Heart right ventricle (tissue), 16 donors: ENCODE results near the gene PBRM1. TPM values are rescaled to one million over a fixed set of nuclear protein-coding genes. Genes with fewer than 3 reads are reported as not detected.
"Not testable (repeated sequence)": the region's sequence is repeated elsewhere in the genome, so short reads cannot be mapped to it uniquely, and the experiment has no call there.

Source experiments
- ATAC-seq, 8 donors: fragments of 200-7000 bp; cut with Tn5 transposase; one replicate each; pipeline ENCODE4 v1.9.1; 2020; ENCODE audit warnings: mild to moderate bottlenecking in 8 of 8, moderate library complexity in 8 of 8, moderate number of reproducible peaks in 1 of 8
- DNase-seq, 2 donors: peaks; one replicate each; pipeline ENCODE4 v3.0.0-alpha.2; 2020
- H3K27ac ChIP-seq, 10 donors: fragments of 200-600 bp; sonication (generic) in 2 of 10; one replicate each; pipeline versions ENCODE4 v1.5.0 to v1.8.0; 2020 to 2022; ENCODE audit warnings: mild to moderate bottlenecking in 3 of 10
- H3K27me3 ChIP-seq, 7 donors: fragments of 200-600 bp; one replicate each; pipeline ENCODE4 v1.8.0; 2021 to 2022; ENCODE audit warnings: mild to moderate bottlenecking in 2 of 7
- H3K36me3 ChIP-seq, 9 donors: fragments of 200-600 bp; sonication (generic) in 1 of 9; one replicate each; pipeline versions ENCODE4 v1.5.0 to v1.8.0; 2020 to 2022; ENCODE audit warnings: mild to moderate bottlenecking in 2 of 9
- H3K4me1 ChIP-seq, 9 donors: fragments of 200-600 bp; sonication (generic) in 1 of 9; one replicate each; pipeline versions ENCODE4 v1.5.0 to v1.8.0; 2020 to 2022; ENCODE audit warnings: mild to moderate bottlenecking in 4 of 9
- H3K4me3 ChIP-seq, 10 donors: fragments of 200-600 bp; sonication (generic) in 2 of 10; one replicate each; pipeline versions ENCODE4 v1.5.0 to v1.8.0; 2020 to 2022; ENCODE audit warnings: mild to moderate bottlenecking in 7 of 10, moderate library complexity in 2 of 10
- H3K9me3 ChIP-seq, 11 donors: fragments of 200-600 bp in 10 of 11; sonication (generic) in 2 of 11; one replicate each; pipeline versions ENCODE4 v1.5.0 to v1.8.0; 2013 to 2022; ENCODE audit warnings: mild to moderate bottlenecking in 2 of 11, control low read depth in 1 of 11, moderate library complexity in 1 of 11
- CTCF ChIP-seq, 9 donors: fragments of 200-600 bp; sonication (generic) in 2 of 9; IDR thresholded peaks; one replicate each; pipeline versions ENCODE4 v1.5.0 to v1.8.0; 2021 to 2022; ENCODE audit warnings: antibody characterized with exemption in 9 of 9, mild to moderate bottlenecking in 5 of 9, moderate library complexity in 1 of 9
- WGBS, 2 donors: extraction: QIAGEN DNeasy Blood & Tissue Kit; methylation state at CpG; one replicate each; pipeline ENCODE4 v1.1.7; 2013; ENCODE audit warnings: inconsistent platforms in 1 of 2; 5-methylcytosine and 5-hydroxymethylcytosine counted together
- intact Hi-C, 10 donors: fragments of 100-400 bp; cut with DNase I; formaldehyde crosslinking; loops; one replicate each; pipeline versions ENCODE4 v1.11.1 to v1.14.2; 2022
- polyA plus RNA-seq, 2 donors: library from polyadenylated mRNA; stranded (reverse); fragments of 200-250 nt; gene quantifications; one replicate each; pipeline ENCODE4 v1.2.3, GENCODE V29; 2013
- total RNA-seq, 10 donors: library from RNA; stranded (reverse); fragmentation: NEBNext Ultra II Directional in 3 of 10; extraction: Animal tissue kit (Norgen Biotek cat#: 25700) in 3 of 10; gene quantifications; one replicate each; pipeline versions ENCODE4 v1.2.1 to v1.2.4, GENCODE V29; 2021 to 2023
- donor health status: Arrhythmogenic right ventricular cardiomyopathy.
- donor health status: ischemic (EF 13 %, LVEDD 7.1; RV severe dilation, severe dysfunction).
- donor health status: healthy with polysubstance abuse.
- donor health status: DM: no; HTN: yes; CAD: no.
- donor health status: DM: no; HTN: no; CAD: no.
- donor health status: ischemic (EF 25% LVEDD 6.9; RV normal size, moderate dysfunction).
- donor health status: ischemic (EF 25% LVEDD 5.7; RV mildly dilated, moderate dysfunction).
- donor health status: healthy.
- donor health status: DM: yes; HTN: yes; CAD: no.
- donor health status: Ischemic cardiomyopathy.
- donor health status: ischemic (EF 35%, LVEDD 5.7; RV mildly dilated, moderate dysfunction).
- donor health status: nonischemic (EF 11% LVEDD 7.7; RV severe dilation, severe dysfunction).
- donor health status: DM: yes; HTN: yes; CAD: no.
- donor health status: PGD.
- donor health status: ischemic (EF 29% LVEDD 5.4; RV normal size, mild dysfunction).
- donor health status: nonischemic (EF 23%, LVEDD 6.1; RV moderate dilation, normal function).

The PBRM1 gene
- total and polyA plus RNA-seq, 12 donors = 6.0 to 63.9 (median 50.8) TPM

GRCh38 chr3:52730681-52731080, 45.0 kb upstream of the PBRM1 start:
- Histone ChIP-seq H3K4me1 (peaks cover 0 to 8% (median 0%) of the 10 kb centered on the region in 9 donors), H3K27ac (no peak overlapping the region), H3K27me3 (no peaks in the 10 kb centered on the region), H3K9me3 (peaks cover 0 to 31% (median 8%) of the 10 kb centered on the region in 11 donors), H3K36me3 (peaks cover 0 to 84% (median 25%) of the 10 kb centered on the region in 9 donors), H3K4me3 (no peak overlapping the region)
- intact Hi-C loops = no loop called here
- DNase-seq (no peak), ATAC-seq (no peak)
- TF ChIP-seq CTCF (IDR thresholded peaks at IDR 0.05) = no peak

GRCh38 chr3:52728753-52729152, 43.0 kb upstream of the PBRM1 start:
- Histone ChIP-seq H3K36me3 (peaks cover 0 to 64% (median 25%) of the 10 kb centered on the region in 9 donors), H3K9me3 (peaks cover 0 to 28% (median 8%) of the 10 kb centered on the region in 11 donors)
- WGBS, 2 donors = 53 to 81% methylated on average over 3 of the region's 3 CpGs
- H3K4me3 ChIP-seq, H3K27me3 ChIP-seq, DNase-seq, intact Hi-C loops, ATAC-seq, H3K27ac ChIP-seq, H3K4me1 ChIP-seq: not testable (repeated sequence)

- Histone ChIP-seq H3K4me3 (no peak overlapping the region), H3K4me1 (peaks cover 0 to 23% (median 0%) of the 10 kb centered on the region in 9 donors)
- no peak for ATAC-seq
Measured at GRCh38 chr3:52724511-52724910, 38.8 kb upstream of the PBRM1 start.

GRCh38 chr3:52723935-52724334, 38.2 kb upstream of the PBRM1 start:
- peaks cover 0 to 23% (median 0%) of the 10 kb centered on the region in 9 donors for H3K4me1 ChIP-seq
- H3K27ac ChIP-seq = no peak overlapping the region
- intact Hi-C loops = no loop called here
- no peak for TF ChIP-seq CTCF (IDR thresholded peaks at IDR 0.05)
- 93 to 97% methylated on average over 5 of the region's 5 CpGs for WGBS, 2 donors
- peaks cover 0 to 30% (median 10%) of the 10 kb centered on the region in 9 donors for H3K36me3 ChIP-seq
- DNase-seq (no peak), ATAC-seq (no peak)
- peaks cover 0 to 26% (median 8%) of the 10 kb centered on the region in 11 donors for H3K9me3 ChIP-seq
- H3K4me3 ChIP-seq = no peak overlapping the region
- H3K27me3 ChIP-seq = no peaks in the 10 kb centered on the region

More at GRCh38 chr3:52724511-52724910, 38.8 kb upstream of the PBRM1 start:
- H3K36me3 ChIP-seq = peaks cover 0 to 30% (median 8%) of the 10 kb centered on the region in 9 donors
- no peak overlapping the region for H3K27ac ChIP-seq
- WGBS, 2 donors = 98 to 100% methylated on average over 1 of the region's 1 CpG
- intact Hi-C loops = no loop called here
- peaks cover 0 to 26% (median 8%) of the 10 kb centered on the region in 11 donors for H3K9me3 ChIP-seq
- H3K27me3 ChIP-seq = no peaks in the 10 kb centered on the region
- no peak for TF ChIP-seq CTCF (IDR thresholded peaks at IDR 0.05)
- no peak for DNase-seq

- Histone ChIP-seq H3K4me1 (peaks cover 0 to 23% (median 0%) of the 10 kb centered on the region in 9 donors), H3K9me3 (peaks cover 0 to 18% (median 0%) of the 10 kb centered on the region in 11 donors), H3K36me3 (peaks cover 0 to 32% (median 6%) of the 10 kb centered on the region in 9 donors), H3K4me3 (no peak overlapping the region), H3K27ac (no peak overlapping the region), H3K27me3 (no peaks in the 10 kb centered on the region)
- DNase-seq (no peak), ATAC-seq (no peak)
- intact Hi-C loops = no loop called here
- no peak for TF ChIP-seq CTCF (IDR thresholded peaks at IDR 0.05)
- 95 to 96% methylated on average over 7 of the region's 7 CpGs for WGBS, 2 donors
Measured at GRCh38 chr3:52722491-52722890, 36.8 kb upstream of the PBRM1 start.
